WTC11 (cell line): ENCODE data around the gene SLC5A9.
"Not testable (repeated sequence)": the region's sequence is repeated elsewhere in the genome, so short reads cannot be mapped to it uniquely, and the experiment has no call there.

Source experiments
- NFYB ChIP-seq: sonication (generic); formaldehyde crosslinking; conservative IDR thresholded peaks from 2 replicates; pipeline ENCODE4 v1.8.0; 2022; ENCODE audit warnings: low read depth, missing genetic modification reagents
- TEAD1 ChIP-seq: sonication (generic); formaldehyde crosslinking; IDR thresholded peaks from 2 replicates; pipeline ENCODE4 v1.8.0; 2022; ENCODE audit warnings: mild to moderate bottlenecking, missing genetic modification reagents
- ZNF121 ChIP-seq: sonication (generic); formaldehyde crosslinking; IDR thresholded peaks from 2 replicates; pipeline ENCODE4 v1.8.0; 2023; ENCODE audit warnings: missing genetic modification reagents
- TF ChIP-seq, protein P1 (sequence below): fragments of 200-600 bp; IDR thresholded peaks from 2 replicates; pipeline ENCODE4 v1.8.0; 2022; ENCODE audit warnings: antibody characterized with exemption

DNA sequence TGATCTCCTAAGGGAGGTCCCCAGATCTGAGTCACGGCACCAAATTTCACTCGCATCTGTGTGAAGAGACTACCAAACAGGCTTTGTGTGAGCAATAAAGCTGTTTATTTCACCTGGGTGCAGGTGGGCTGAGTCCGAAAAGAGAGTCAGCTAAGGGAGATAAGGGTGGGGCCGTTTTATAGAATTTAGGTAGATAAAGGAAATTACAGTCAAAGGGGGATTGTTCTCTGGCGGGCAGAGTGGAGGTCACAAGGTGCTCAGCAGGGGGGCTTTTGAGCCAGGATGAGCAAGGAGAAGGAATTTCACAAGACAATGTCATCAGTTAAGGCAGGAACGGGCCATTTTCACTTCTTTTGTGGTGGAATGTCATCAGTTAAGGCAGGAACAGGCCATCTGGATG, 8.2 kb upstream of the SLC5A9 start:
- TF ChIP-seq ZNF121, TEAD1, NFYB (CRISPR knock-in tag): not testable (repeated sequence)
- TF ChIP-seq, protein P1, sequence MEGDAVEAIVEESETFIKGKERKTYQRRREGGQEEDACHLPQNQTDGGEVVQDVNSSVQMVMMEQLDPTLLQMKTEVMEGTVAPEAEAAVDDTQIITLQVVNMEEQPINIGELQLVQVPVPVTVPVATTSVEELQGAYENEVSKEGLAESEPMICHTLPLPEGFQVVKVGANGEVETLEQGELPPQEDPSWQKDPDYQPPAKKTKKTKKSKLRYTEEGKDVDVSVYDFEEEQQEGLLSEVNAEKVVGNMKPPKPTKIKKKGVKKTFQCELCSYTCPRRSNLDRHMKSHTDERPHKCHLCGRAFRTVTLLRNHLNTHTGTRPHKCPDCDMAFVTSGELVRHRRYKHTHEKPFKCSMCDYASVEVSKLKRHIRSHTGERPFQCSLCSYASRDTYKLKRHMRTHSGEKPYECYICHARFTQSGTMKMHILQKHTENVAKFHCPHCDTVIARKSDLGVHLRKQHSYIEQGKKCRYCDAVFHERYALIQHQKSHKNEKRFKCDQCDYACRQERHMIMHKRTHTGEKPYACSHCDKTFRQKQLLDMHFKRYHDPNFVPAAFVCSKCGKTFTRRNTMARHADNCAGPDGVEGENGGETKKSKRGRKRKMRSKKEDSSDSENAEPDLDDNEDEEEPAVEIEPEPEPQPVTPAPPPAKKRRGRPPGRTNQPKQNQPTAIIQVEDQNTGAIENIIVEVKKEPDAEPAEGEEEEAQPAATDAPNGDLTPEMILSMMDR = not testable (repeated sequence)
